HG02642 (cell line): ENCODE results near the gene SPDYE1.
"Not testable (repeated sequence)": the region's sequence is repeated elsewhere in the genome, so short reads cannot be mapped to it uniquely, and the experiment has no call there.

Source experiments
- ATAC-seq: cut with Tn5 transposase; IDR thresholded peaks from one replicate; pipeline ENCODE4 v1.9.1; 2021; ENCODE audit warnings: mild to moderate bottlenecking; ENCODE audit not compliant: unreplicated experiment, poor library complexity

The SPDYE1 gene, protein sequence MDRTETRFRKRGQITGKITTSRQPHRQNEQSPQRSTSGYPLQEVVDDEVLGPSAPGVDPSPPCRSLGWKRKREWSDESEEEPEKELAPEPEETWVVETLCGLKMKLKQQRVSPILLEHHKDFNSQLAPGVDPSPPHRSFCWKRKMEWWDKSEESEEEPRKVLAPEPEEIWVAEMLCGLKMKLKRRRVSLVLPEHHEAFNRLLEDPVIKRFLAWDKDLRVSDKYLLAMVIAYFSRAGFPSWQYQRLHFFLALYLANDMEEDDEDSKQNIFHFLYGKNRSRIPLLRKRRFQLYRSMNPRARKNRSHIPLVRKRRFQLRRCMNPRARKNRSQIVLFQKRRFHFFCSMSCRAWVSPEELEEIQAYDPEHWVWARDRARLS

DNA sequence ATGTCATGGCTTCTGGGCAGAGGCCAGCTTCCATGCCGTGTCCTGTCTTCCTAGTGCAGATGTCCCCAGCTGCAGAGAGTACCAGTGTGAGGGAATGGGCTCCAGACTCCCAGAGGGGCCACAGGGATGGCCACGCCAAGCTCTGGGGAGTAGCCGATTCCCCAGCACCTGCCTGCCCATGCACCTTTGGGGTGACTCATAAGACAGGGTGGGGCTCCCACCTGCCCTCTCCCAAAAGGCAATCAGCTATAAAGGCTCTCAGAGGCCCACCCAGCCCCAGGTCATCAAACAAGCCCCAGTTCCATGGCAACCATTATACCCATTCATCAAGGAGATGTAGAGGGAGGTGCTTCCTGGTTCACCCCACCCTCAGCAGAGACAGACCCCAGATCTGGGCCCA, at the start of gene SPDYE1:
Gene SPDYE1, plus strand, starts transcription at position 366 of the 400 bp plus-strand sequence. CDS start 2,053 bp downstream, outside the sequence.
- not testable (repeated sequence) for ATAC-seq

DNA sequence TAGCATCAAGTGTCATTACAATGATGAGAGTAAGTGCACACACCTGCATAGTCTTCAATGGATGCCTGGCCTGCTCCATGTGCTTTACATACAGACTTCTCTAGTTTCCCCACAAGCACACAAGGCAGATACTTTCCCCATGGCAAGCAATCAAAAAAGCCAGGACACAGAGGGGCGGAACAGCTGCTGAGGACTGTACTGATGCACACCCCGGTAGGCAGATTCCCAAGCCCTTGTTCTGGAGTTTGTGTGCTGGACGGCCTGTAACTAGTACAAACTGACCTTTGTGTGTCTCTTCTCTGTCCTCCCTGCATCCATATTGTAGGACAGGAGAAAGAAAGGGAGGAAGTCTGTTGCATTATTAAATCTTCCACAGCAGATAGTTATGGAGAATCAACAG, 45.7 kb upstream of the SPDYE1 start:
- no peak for ATAC-seq

DNA sequence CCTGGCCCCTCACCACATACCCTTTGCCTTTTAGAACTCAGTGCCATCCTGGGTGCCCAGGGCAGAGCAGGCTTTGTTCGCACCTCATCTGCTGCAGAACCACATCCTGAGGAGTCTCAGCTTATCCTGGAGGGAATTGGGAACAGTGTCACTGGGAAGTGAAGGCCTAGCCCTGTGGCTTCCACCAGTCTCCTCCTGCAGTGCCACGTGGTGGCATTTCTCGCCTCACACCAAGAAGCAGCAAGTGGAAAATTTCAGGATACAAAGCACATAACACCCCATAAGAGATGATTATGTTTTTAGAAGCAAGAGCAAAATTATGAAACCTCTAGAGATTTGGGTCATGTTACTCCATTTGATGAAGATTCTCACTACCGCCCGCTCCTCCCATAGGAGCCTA, 44.6 kb upstream of the SPDYE1 start:
- no peak for ATAC-seq

DNA sequence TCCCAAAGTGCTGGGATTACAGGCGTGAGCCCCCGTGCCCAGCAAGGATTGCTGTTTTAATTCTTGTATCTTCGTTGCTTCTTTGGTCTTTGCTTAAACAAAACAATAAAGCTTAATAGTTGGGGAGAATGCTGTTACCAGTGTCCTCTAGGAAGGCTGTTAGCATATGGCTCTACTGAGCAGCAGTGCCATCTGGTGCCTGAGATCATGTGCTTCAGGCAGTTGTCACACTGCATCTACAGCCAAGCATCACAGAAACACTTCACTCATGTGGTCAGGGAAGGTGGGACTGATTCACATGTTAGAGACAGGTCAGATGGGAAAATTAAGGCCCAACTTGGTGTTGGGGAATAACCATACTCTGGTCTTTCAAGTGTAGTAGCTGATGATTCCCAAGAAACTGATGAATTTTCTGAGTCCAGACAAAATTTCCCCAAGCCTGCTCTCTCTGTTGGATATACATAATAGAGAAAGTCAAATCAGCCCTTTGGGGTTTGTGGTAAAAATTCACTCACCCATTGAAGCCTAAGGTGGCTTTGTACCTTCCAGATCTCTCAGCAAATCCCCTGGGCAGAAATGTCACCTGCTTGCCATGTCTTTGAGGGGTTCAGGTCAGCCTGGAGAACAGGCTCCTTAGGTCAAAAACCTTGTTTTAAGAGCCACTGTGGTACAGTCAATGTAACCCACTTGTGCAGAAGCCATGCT, 43.0 kb upstream of the SPDYE1 start:
- no peak for ATAC-seq

DNA sequence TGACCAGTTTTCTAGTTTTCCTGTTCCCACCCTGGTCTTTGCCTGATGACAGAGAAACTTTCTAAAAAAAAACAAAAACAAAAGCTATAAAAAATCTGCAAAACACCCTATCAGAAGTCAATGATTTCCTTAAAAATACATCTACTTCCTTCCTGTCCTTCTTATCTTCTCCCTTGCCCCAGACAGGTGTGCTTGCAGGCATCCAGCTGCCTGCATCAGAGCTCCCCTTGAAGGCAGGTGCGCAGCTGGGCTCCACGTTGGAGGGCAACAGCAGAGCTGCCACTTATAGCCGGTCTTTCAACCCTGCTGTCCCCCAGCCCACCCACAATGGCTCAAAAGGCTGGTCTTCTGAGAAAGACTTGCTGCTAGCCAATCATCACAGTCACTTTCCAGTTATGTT, 41.7 kb upstream of the SPDYE1 start:
- ATAC-seq: no peak

DNA sequence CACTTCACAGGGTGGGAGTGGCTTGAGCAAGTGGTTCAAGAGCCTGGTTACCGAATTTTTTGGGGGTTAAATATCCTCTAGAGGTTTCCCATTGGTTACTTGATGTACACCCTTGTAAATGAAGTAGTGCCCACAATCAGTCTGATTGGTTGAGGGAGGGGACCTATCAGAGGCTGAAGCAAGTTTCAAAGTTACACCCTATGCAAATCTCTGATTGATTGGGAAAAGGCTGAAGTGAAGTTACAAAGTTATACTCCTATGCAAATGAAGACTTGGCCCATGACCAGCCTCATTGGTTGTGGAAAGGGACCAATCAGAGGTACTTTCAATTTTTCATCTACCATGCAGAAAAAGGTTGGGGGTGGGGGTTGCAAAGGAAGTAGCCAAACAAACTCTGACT, 36.8 kb upstream of the SPDYE1 start:
- ATAC-seq: no peak

DNA sequence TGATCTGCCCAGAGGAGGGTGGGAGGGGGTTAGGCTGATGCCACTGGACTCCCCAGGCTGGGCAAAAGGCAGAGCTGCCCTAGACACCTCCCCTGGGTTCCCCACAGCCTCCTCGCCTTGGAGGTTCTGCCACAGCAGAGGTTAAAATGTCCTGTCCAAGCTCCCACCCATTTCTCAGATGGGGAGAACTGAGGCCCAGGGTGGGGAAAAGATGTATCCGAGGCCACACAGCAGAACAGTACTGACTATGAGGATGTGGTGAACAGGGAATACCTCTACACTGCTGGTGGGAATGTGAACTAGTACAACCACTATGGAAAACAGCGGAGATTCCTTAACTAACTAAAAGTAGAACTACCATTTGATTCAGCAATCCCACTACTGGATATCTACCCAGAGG, 31.3 kb upstream of the SPDYE1 start:
- ATAC-seq: not testable (repeated sequence)

DNA sequence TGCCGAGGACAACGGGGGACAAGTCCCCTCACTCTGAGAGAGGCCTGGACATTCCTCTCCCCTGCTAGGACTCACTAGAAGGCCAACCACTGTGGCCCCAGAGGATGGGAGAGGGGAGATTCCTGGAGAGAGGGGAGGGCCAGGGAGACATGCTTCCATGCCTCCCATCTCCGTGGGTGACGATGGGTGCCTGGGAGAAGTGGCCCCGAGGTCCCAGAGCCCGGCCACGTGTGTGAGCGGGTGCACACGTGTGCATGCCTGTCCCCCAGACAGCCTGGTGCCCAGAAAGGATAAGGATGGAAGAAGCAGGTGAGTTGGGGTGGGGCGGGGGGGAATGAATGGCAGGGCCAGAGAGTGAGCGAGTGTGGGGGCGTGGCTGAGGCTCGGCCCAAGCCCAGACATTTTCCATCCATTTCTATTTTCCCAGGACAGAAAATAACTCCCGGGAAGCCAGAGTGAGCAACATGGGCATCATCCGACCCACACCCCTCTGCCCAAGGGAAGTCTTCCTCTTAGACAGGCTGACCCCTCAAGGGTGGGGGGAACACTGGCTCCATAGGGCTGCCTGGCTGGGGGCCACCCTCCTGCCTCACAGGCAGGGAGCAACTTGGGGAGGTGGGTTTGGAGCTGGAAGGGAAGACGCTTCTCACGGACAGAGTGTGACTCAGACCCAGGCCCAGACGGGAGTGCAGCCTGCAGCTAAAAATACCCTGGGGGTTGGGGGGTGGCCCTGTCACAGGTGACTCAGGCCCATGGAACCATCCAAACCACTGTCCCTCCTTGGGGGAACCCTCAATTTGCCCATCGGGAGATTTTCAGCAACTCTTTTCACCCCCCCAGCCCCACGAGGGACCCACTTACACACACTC, 29.3 kb upstream of the SPDYE1 start:
- ATAC-seq: not testable (repeated sequence)

DNA sequence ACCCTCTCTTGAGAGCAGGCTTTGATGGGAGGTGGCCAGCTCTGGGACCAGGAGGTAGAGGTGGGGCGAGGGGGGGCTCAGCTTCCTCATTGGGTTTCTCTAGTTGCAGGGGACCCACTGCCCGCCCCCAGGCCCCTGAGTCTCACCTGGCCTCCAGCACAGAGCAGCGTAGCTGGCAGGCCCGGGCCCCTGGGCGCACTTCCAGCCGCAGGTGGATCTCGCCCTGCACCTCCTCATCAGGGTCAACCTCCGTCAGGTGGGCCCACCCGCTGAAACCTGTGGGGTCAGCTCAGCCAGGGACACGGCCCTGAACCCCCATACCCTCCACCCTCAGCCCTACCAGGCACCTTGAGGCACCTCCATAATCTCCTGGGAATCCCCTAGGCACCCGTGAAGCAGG, 28.1 kb upstream of the SPDYE1 start:
- not testable (repeated sequence) for ATAC-seq

DNA sequence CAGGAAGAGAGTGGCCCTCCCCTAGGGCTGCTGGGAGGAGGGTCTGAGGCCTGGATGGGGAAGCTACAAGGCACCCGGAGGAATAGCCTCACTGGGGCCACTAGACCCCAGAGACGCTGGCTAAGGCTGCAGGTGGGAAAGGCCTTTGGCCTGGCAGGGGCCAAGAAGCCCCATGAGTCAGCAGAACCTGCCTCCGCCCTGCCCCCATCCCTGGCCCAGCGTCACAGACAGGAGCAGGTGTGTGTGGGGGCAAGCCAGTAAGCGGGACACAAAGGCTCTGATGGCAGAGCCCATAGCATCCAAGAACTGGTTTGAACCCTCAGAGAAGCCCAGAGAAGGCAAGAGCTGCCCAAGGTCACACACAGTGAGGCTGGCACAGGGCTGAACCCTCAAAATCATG, 27.0 kb upstream of the SPDYE1 start:
- ATAC-seq: not testable (repeated sequence)

DNA sequence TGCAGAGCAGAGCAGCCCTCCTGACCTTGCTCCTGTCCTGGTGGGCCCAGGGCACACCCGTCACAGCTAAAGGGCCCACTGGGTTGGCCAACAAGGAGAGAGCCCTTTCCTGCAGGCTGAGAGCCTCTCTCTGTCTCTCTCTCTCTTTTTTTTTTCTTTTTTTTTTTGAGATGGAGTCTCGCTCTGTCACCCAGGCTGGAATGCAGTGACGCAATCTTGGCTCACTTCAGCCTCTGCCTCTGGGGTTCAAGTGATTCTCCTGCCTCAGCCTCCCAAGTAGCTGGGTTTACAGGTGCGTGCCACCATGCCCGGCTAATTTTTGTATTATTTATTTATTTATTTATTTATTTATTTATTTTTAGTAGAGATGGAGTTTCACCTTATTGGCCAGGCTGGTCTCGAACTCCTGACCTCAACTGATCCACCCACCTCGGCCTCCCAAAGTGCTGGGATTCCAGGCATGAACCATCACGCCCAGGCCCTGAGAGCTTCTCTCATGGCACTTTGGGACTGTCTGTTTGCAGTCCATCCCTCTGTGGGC, 23.6 kb upstream of the SPDYE1 start:
- ATAC-seq: not testable (repeated sequence)

DNA sequence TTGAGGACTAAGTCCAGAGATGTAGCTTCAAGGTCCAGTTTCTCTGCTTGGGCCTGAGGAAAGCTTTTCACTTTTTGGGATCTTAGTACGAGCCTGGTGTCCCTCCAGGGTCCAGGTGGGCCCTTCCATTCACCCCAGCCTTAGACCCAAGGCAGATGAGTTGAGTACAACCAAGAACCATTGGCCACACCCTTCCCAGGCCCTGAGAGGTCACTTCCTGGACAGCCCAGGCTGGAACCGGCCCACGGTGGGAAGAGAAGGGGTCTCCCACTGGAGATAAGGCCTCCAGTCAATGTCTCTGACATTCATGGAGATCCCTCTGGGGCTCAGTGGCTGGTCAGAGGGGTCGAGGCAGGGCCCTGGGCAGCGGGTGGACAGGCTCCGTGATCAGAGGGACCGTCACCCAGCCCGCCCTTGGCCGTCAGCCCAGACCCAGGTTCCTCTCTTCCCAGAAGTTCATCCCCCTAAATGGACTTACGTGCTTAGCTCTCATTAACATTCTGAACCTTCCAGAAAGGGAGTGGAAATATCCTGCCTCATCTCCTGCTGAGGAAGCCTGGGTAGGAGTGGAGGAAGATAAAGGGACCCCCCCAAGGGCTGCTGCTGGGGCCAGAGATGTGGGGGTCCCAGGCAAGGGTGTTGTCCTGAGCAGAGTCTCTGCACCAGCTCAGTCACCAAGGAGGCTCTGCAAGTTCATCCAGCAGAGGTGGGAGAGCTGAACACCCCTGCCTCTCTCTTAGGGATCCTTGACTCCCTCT, 22.8 kb upstream of the SPDYE1 start:
- not testable (repeated sequence) for ATAC-seq

DNA sequence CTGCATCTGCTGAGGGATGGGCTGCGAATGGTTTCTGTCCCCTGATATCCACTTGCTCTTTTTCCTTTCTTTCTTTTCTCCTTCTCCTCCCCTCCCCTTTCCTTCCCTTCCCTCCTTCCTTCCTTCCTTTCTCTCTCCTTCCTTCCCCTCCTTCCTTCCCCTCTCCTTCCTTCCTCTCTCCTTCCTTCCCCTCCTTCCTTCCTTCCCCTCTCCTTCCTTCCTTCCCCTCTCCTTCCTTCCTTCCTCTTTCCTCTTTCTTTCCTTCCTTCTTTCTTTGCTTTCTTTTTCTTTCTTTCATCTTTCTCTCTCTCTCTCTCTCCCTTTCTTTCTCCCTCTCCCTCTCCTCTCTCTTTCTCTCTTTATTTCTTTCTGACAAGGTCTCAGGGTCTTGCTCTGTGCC, 20.2 kb upstream of the SPDYE1 start:
- ATAC-seq: no peak

DNA sequence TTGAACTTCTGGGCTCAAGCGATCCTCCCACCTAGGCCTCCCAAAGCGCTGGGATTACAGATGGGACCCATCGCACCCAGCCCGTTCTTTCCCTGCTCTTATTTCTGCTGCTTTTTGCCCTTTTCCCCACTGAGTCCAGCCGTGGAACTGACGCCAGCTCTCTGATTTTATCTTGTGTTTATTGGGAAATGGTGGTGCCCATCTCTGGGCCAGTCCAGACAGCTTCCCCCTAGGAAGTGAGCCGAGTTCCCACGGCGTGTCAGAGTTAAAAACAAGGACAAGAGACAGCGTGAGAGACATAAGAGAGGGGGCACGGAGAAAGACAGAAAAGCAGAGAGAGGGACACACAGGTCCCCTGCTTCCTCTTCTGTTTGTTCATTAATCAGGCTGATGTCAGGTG, 19.6 kb upstream of the SPDYE1 start:
- ATAC-seq: not testable (repeated sequence)

DNA sequence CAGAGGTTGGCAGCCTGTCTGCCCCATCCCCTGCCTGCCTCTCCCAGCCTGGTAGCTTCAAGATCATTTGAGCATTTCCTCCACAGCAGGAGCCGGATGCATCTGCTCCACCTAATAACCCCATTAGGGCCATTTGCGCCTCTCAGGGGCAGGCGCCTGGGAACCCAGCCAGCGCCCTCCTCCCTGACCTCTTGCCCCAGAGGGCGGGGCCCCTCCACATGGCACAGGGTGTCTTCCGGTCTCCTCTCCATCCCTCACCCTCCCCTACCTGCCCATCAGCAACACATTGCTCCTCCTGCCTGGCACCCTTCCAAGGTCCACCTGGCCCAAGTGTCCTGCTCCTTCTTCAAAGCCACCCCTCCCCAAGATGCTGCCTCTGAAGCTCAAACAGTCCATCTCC, 14.8 kb upstream of the SPDYE1 start:
- not testable (repeated sequence) for ATAC-seq

DNA sequence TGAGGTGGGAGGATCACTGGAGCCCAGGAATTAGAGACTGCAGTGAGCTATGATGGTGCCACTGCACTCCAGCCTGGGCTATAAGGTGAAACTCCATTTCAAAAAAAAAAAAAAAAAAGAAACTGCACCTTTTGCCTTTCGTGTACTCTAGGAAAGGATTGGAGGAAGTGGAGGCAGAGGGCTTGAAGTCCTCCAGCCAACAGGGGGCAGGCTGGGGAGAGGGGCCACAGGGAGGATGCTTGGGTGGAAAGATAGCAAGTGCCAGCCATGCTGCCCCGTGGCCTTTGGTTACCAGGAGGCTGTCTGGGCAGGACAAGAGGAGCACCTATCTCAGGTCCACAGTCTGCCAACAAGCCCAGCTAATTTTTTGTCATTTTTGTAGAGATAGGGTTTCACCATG, 14.0 kb upstream of the SPDYE1 start:
- ATAC-seq: not testable (repeated sequence)

DNA sequence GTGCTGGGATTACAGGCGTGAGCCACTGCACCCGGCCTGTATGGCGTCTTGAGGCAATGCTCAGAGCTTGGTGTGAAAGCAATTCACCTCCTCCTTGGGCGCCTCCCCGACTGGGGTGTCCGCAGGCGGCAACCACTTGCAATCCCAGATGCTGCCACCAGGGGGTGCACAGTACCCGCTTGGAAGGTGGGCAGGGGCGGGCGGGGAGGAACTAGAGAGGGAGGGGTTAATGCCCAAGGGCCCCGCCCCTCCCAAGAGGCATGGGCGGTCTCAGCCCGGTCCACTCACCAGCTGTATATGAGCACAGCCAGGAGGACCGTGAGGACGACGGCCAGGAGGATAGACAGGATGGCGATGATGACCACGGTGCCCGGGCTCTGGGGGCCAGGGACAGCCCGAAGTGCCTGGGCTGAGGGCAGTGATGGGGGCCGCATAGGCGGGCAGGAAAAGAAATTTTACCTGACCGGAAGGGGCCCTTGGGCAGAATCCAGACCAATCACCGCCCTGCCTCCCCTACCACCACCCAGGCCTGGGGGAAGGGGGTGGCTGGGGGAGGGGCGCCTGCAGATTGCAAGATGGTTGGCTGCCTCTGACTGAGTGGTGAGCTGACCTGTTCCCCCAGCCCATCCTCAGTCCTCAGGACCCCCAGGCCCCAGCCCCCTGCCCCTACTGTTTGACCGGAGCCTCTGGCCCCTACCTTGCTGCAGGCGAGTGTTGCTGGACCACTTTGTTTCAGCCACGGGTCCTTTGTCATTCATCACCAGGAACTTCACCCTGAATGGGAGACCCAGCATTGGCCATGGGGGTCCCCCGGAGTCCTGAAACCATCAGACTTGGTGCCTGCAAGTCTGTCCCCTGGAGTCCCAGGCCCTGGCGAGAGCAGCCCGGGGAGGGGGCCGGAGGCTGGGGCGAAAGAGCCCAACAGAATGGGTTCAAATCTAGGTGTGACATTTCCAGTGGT, 11.5 kb upstream of the SPDYE1 start:
- ATAC-seq: peak; percentile 70

DNA sequence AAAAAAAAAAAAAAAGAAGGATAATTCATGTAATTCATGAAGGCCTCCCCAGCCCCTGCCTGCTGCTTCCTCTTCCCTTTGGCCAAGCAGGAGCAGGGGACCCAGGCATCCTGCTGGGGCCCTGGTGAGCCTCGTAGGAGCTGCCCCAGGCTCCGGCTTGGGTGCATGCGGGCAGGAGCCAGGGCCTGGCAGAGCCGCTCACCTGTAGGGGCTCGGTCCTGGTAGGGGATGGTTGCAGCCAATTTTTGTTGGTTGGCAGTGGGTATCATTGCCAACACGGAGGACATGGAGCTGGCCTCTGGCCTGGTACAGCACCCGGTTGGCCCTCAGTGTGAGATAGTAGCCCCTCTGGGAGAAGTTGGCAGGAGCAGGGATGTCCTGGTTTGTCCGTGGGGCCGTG, 10.2 kb upstream of the SPDYE1 start:
- not testable (repeated sequence) for ATAC-seq
